ENCODE data around the gene ARID1A. TPM values are rescaled to one million over a fixed set of nuclear protein-coding genes. Genes with fewer than 3 reads are reported as not detected.

The ARID1A gene
- total and polyA plus RNA-seq, 8 donors: 14.8 to 39.9 (median 25.5) TPM

DNA sequence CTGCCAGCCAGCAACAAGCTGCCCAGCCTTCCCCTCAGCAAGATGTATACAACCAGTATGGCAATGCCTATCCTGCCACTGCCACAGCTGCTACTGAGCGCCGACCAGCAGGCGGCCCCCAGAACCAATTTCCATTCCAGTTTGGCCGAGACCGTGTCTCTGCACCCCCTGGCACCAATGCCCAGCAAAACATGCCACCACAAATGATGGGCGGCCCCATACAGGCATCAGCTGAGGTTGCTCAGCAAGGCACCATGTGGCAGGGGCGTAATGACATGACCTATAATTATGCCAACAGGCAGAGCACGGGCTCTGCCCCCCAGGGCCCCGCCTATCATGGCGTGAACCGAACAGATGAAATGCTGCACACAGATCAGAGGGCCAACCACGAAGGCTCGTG is 78.6 kb downstream of the ARID1A start:
- intact Hi-C loops (cut with DNase I): loop anchor here in 1 of 3 donors (10.0 kb wide), 1 partner anchor 70 kb away; no protein-coding TSS in a partner anchor
- Histone ChIP-seq H3K27ac (no peak overlapping the region), H3K36me3 (peaks cover 4 to 63% (median 34%) of the 10 kb centered on the region in 3 donors), H3K4me3 (no peak overlapping the region), H3K27me3 (no peaks in the 10 kb centered on the region), H3K9me3 (no peaks in the 10 kb centered on the region), H3K4me1 (peaks cover 0 to 3% (median 0%) of the 10 kb centered on the region in 3 donors)
- FAIRE-seq: no peak
- no peak for ATAC-seq
- 88 to 92% methylated on average over 13 of the region's 13 CpGs for WGBS, 2 donors
- TF ChIP-seq, protein P1, sequence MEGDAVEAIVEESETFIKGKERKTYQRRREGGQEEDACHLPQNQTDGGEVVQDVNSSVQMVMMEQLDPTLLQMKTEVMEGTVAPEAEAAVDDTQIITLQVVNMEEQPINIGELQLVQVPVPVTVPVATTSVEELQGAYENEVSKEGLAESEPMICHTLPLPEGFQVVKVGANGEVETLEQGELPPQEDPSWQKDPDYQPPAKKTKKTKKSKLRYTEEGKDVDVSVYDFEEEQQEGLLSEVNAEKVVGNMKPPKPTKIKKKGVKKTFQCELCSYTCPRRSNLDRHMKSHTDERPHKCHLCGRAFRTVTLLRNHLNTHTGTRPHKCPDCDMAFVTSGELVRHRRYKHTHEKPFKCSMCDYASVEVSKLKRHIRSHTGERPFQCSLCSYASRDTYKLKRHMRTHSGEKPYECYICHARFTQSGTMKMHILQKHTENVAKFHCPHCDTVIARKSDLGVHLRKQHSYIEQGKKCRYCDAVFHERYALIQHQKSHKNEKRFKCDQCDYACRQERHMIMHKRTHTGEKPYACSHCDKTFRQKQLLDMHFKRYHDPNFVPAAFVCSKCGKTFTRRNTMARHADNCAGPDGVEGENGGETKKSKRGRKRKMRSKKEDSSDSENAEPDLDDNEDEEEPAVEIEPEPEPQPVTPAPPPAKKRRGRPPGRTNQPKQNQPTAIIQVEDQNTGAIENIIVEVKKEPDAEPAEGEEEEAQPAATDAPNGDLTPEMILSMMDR (IDR thresholded peaks at IDR 0.05): no peak
- DNase-seq: no peak

DNA sequence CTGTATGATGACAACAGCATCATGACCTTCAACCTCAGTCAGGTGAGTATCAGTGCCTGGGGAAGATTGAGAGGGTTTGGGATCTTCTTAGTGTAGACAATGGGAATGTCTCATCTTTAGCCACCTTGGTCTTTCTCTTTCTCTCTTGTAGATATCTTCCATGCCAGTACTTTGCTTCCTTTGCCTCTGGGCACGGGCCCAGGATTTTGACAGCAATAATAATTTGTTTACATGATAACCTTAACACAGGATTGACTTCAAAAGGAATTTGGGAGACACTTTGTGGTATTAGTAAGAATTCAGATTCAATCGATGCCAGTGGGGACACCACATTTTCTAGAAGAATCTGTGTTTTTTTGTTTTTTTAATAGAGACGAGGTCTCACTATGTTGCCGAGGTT is 79.9 kb downstream of the ARID1A start:
- TF ChIP-seq, protein P1 (IDR thresholded peaks at IDR 0.05): no peak
- FAIRE-seq (no peak), ATAC-seq (no peak), DNase-seq (no peak)
- intact Hi-C loops (cut with DNase I): loop anchor here in 1 of 3 donors (10.0 kb wide), 1 partner anchor 71 kb away; no protein-coding TSS in a partner anchor
- Histone ChIP-seq H3K36me3 (peaks cover 4 to 74% (median 42%) of the 10 kb centered on the region in 3 donors), H3K4me1 (peaks cover 0 to 3% (median 0%) of the 10 kb centered on the region in 3 donors), H3K9me3 (no peaks in the 10 kb centered on the region), H3K27ac (no peak overlapping the region), H3K27me3 (no peaks in the 10 kb centered on the region), H3K4me3 (no peak overlapping the region)
- WGBS, 2 donors: 41 to 47% methylated on average over 4 of the region's 4 CpGs

DNA sequence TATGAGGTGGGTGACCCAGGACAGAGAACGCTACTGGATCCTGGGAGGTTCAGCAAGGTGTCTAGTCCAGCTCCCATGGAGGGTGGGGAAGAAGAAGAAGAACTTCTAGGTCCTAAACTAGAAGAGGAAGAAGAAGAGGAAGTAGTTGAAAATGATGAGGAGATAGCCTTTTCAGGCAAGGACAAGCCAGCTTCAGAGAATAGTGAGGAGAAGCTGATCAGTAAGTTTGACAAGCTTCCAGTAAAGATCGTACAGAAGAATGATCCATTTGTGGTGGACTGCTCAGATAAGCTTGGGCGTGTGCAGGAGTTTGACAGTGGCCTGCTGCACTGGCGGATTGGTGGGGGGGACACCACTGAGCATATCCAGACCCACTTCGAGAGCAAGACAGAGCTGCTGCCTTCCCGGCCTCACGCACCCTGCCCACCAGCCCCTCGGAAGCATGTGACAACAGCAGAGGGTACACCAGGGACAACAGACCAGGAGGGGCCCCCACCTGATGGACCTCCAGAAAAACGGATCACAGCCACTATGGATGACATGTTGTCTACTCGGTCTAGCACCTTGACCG is 83.4 kb downstream of the ARID1A start:
- FAIRE-seq: no peak
- WGBS, 2 donors: 78 to 83% methylated on average over 11 of the region's 11 CpGs

DNA sequence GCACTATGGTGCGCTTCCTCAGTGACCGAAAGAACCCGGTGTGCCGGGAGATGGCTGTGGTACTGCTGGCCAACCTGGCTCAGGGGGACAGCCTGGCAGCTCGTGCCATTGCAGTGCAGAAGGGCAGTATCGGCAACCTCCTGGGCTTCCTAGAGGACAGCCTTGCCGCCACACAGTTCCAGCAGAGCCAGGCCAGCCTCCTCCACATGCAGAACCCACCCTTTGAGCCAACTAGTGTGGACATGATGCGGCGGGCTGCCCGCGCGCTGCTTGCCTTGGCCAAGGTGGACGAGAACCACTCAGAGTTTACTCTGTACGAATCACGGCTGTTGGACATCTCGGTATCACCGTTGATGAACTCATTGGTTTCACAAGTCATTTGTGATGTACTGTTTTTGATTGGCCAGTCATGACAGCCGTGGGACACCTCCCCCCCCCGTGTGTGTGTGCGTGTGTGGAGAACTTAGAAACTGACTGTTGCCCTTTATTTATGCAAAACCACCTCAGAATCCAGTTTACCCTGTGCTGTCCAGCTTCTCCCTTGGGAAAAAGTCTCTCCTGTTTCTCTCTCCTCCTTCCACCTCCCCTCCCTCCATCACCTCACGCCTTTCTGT is 84.6 kb downstream of the ARID1A start:
- H3K27ac ChIP-seq: no peak overlapping the region
- intact Hi-C loops (cut with DNase I): no loop called here
- ATAC-seq: no peak
- H3K27me3 ChIP-seq: no peaks in the 10 kb centered on the region
- no peak overlapping the region for H3K4me3 ChIP-seq
- TF ChIP-seq, protein P1 (IDR thresholded peaks at IDR 0.05): no peak
- peaks cover 0 to 32% (median 15%) of the 10 kb centered on the region in 3 donors for H3K36me3 ChIP-seq
- no peaks in the 10 kb centered on the region for H3K9me3 ChIP-seq
- H3K4me1 ChIP-seq: peaks cover 11 to 27% (median 17%) of the 10 kb centered on the region in 3 donors
- no peak for DNase-seq
- 89% methylated on average over 21 of the region's 21 CpGs for WGBS, 2 donors
- no peak for FAIRE-seq

More for the DNA sequence above, 83.4 kb downstream of the ARID1A start:
- Histone ChIP-seq H3K36me3 (peaks cover 0 to 44% (median 27%) of the 10 kb centered on the region in 3 donors), H3K4me3 (no peak overlapping the region), H3K9me3 (no peaks in the 10 kb centered on the region), H3K4me1 (peaks cover 10 to 17% (median 11%) of the 10 kb centered on the region in 3 donors), H3K27ac (no peak overlapping the region), H3K27me3 (no peaks in the 10 kb centered on the region)
- TF ChIP-seq, protein P1 (IDR thresholded peaks at IDR 0.05): no peak
- ATAC-seq (no peak), DNase-seq (no peak)
- intact Hi-C loops (cut with DNase I): loop anchor here in 1 of 3 donors (10.0 kb wide), 1 partner anchor 74 kb away; no protein-coding TSS in a partner anchor

Data from pancreas (tissue), 10 donors.